HFFc6 (cell line): ENCODE results near the gene SET. TPM values are rescaled to one million over a fixed set of nuclear protein-coding genes. Genes with fewer than 3 reads are reported as not detected.

Experiments used
- DNase-seq: peaks from one replicate; pipeline ENCODE4 v3.0.0-alpha.2; 2018
- H3K27ac Mint-ChIP-seq: 2 replicates; pipeline ENCODE4 v1.8.0; 2020; ENCODE audit warnings: mild to moderate bottlenecking, mixed read lengths
- H3K27me3 Mint-ChIP-seq: 2 replicates; pipeline ENCODE4 v1.8.0; 2021; ENCODE audit warnings: mild to moderate bottlenecking, moderate library complexity, mixed read lengths; ENCODE audit not compliant: insufficient read depth
- H3K36me3 Mint-ChIP-seq: 2 replicates; pipeline ENCODE4 v1.8.0; 2021; ENCODE audit warnings: low read depth, mixed read lengths
- H3K4me1 Mint-ChIP-seq: 2 replicates; pipeline ENCODE4 v1.8.0; 2020; ENCODE audit warnings: low read depth, mixed read lengths
- H3K4me3 Mint-ChIP-seq: 2 replicates; pipeline ENCODE4 v1.8.0; 2020; ENCODE audit warnings: mild to moderate bottlenecking, moderate library complexity, mixed read lengths
- H3K9me3 Mint-ChIP-seq: 2 replicates; pipeline ENCODE4 v1.8.0; 2020; ENCODE audit warnings: mild to moderate bottlenecking, mixed read lengths
- total RNA-seq, 6 experiments: library from RNA; stranded (reverse); fragmentation: NEBNext Ultra II Directional; extraction: Animal tissue kit (Norgen Biotek cat#: 25700); gene quantifications; 2 replicates in 1 of 6; 3 replicates in 5 of 6; pipeline ENCODE4 v1.2.3, GENCODE V29; 2021
- TF ChIP-seq, protein P1 (sequence below): fragments of 200-600 bp; sonication (generic); IDR thresholded peaks from 2 replicates; pipeline ENCODE4 v1.5.0; 2021; ENCODE audit warnings: antibody characterized with exemption, mild to moderate bottlenecking

Gene SET
- total RNA-seq, 6 experiments from 2014 or later = 297 to 358 (median 343) TPM

DNA sequence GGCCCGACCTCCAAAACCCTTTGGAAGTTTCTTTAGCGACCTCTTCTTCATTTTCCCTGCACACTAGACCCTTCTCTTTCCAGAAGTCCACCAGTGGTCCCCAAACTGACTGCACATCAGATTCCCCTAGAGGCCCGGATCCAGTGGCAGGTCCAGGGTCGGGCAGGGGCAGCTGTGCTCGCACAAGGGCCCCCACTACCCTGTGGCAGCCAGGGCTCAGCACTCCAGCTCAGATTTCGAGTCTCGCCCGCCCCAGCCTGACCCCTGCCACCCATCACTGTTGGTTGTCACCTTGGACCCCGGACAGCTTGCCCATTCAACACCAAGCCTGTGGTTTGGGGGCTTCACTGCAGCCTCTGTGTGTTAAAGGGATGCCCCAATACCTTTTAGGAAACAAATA is 42.7 kb downstream of the SET start:
- H3K4me1 Mint-ChIP-seq = no peaks in the 10 kb centered on the region; the same call in 1 of the 2 replicates
- no peak overlapping the region for H3K27ac Mint-ChIP-seq
- H3K9me3 Mint-ChIP-seq = no peaks in the 10 kb centered on the region
- H3K27me3 Mint-ChIP-seq = no peaks in the 10 kb centered on the region; the same call in 1 of the 2 replicates
- no peak overlapping the region for H3K4me3 Mint-ChIP-seq
- peaks cover 6% of the 10 kb centered on the region; the same call in 1 of the 2 replicates for H3K36me3 Mint-ChIP-seq
- no peak for DNase-seq
- TF ChIP-seq, protein P1, sequence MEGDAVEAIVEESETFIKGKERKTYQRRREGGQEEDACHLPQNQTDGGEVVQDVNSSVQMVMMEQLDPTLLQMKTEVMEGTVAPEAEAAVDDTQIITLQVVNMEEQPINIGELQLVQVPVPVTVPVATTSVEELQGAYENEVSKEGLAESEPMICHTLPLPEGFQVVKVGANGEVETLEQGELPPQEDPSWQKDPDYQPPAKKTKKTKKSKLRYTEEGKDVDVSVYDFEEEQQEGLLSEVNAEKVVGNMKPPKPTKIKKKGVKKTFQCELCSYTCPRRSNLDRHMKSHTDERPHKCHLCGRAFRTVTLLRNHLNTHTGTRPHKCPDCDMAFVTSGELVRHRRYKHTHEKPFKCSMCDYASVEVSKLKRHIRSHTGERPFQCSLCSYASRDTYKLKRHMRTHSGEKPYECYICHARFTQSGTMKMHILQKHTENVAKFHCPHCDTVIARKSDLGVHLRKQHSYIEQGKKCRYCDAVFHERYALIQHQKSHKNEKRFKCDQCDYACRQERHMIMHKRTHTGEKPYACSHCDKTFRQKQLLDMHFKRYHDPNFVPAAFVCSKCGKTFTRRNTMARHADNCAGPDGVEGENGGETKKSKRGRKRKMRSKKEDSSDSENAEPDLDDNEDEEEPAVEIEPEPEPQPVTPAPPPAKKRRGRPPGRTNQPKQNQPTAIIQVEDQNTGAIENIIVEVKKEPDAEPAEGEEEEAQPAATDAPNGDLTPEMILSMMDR = no peak

DNA sequence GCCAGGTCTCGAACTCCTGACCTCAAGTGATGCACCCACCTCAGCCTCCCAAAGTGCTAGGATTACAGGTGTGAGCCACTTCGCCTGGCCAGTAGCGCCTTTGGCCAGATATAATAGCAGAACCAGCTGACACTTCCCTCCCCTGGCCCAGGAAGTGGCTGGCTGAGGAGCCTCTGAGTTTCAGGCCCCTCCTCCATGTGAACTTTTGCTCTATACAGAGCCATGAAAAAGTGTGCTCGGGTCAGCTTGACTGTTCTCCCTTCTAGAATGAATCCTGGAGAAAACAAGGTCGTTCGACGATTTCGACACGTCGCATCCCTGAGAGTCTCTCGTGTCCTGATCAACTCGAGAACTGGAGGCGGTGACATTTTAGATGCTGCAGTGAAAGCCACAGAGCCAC is 43.6 kb downstream of the SET start:
- H3K4me3 Mint-ChIP-seq = no peak overlapping the region
- no peaks in the 10 kb centered on the region; the same call in 1 of the 2 replicates for H3K27me3 Mint-ChIP-seq
- no peaks in the 10 kb centered on the region for H3K9me3 Mint-ChIP-seq
- H3K36me3 Mint-ChIP-seq = peaks cover 10% of the 10 kb centered on the region
- no peak overlapping the region for H3K27ac Mint-ChIP-seq
- DNase-seq = no peak
- TF ChIP-seq, protein P1 = no peak
- H3K4me1 Mint-ChIP-seq = no peaks in the 10 kb centered on the region; the same call in 1 of the 2 replicates

GRCh38 chr9:128733256-128733655 is 44.2 kb downstream of the SET start:
- TF ChIP-seq, protein P1 = peak; percentile 82
- H3K27me3 Mint-ChIP-seq = no peaks in the 10 kb centered on the region; the same call in 1 of the 2 replicates
- no peaks in the 10 kb centered on the region; the same call in 1 of the 2 replicates for H3K4me1 Mint-ChIP-seq
- no peaks in the 10 kb centered on the region for H3K9me3 Mint-ChIP-seq
- peak; percentile 54 for DNase-seq
- peak overlapping the region; percentile 21; the same call in 1 of the 2 replicates for H3K4me3 Mint-ChIP-seq
- peaks cover 10% of the 10 kb centered on the region for H3K36me3 Mint-ChIP-seq
- H3K27ac Mint-ChIP-seq = peak overlapping the region; percentile 60; the same call in 1 of the 2 replicates

- H3K9me3 Mint-ChIP-seq = no peaks in the 10 kb centered on the region
- H3K27me3 Mint-ChIP-seq = no peaks in the 10 kb centered on the region; the same call in 1 of the 2 replicates
- TF ChIP-seq, protein P1 = no peak
- H3K4me1 Mint-ChIP-seq = no peaks in the 10 kb centered on the region; the same call in 1 of the 2 replicates
- no peak for DNase-seq
- H3K27ac Mint-ChIP-seq = peak overlapping the region; percentile 47; the same call in 1 of the 2 replicates
- no peak overlapping the region for H3K4me3 Mint-ChIP-seq
- peaks cover 10% of the 10 kb centered on the region for H3K36me3 Mint-ChIP-seq
These were observed 46.4 kb downstream of the SET start for GRCh38 chr9:128735373-128735772.

GRCh38 chr9:128742401-128742800 is 53.4 kb downstream of the SET start:
- Mint-ChIP-seq H3K4me3 (no peak overlapping the region), H3K27me3 (no peaks in the 10 kb centered on the region), H3K4me1 (no peaks in the 10 kb centered on the region), H3K9me3 (no peaks in the 10 kb centered on the region), H3K36me3 (peaks cover under 1% of the 10 kb centered on the region; the same call in 1 of the 2 replicates), H3K27ac (no peak overlapping the region)
- DNase-seq = no peak
- TF ChIP-seq, protein P1 = no peak

- no peak for DNase-seq
- H3K27me3 Mint-ChIP-seq = no peaks in the 10 kb centered on the region
- H3K27ac Mint-ChIP-seq = no peak overlapping the region
- TF ChIP-seq, protein P1 = no peak
- H3K4me1 Mint-ChIP-seq = no peaks in the 10 kb centered on the region
- H3K4me3 Mint-ChIP-seq = no peak overlapping the region
- no peaks in the 10 kb centered on the region for H3K36me3 Mint-ChIP-seq
- no peaks in the 10 kb centered on the region for H3K9me3 Mint-ChIP-seq
These were observed 54.4 kb downstream of the SET start for GRCh38 chr9:128743421-128743820.
